Skeletal muscle satellite cell (primary cell): ENCODE measurements around the gene PCOLCE2.

Experiments
- H3K27me3 ChIP-seq: 2 replicates; pipeline ENCODE4 v1.7.0; 2013; ENCODE audit warnings: low read length; ENCODE audit not compliant: control insufficient read depth, insufficient read depth
- H3K36me3 ChIP-seq: 2 replicates; pipeline ENCODE4 v1.7.0; 2013; ENCODE audit warnings: mild to moderate bottlenecking, control low read depth, low read length; ENCODE audit not compliant: insufficient read depth
- H3K4me1 ChIP-seq: 2 replicates; pipeline ENCODE4 v1.7.0; 2013; ENCODE audit warnings: low read length; ENCODE audit not compliant: control insufficient read depth, insufficient read depth
- H3K4me2 ChIP-seq: 2 replicates; pipeline ENCODE4 v1.7.0; 2013; ENCODE audit warnings: mild to moderate bottlenecking, low read length
- H3K4me3 ChIP-seq: 2 replicates; pipeline ENCODE4 v1.7.0; 2013; ENCODE audit warnings: low read length
- H3K9ac ChIP-seq: 2 replicates; pipeline ENCODE4 v1.7.0; 2013; ENCODE audit warnings: mild to moderate bottlenecking, low read depth, low read length, moderate library complexity
- H3K9me3 ChIP-seq: replicated peaks from 2 replicates; pipeline ENCODE4 v1.7.0; 2013; ENCODE audit warnings: mild to moderate bottlenecking, control low read depth, low read length

The PCOLCE2 gene

DNA sequence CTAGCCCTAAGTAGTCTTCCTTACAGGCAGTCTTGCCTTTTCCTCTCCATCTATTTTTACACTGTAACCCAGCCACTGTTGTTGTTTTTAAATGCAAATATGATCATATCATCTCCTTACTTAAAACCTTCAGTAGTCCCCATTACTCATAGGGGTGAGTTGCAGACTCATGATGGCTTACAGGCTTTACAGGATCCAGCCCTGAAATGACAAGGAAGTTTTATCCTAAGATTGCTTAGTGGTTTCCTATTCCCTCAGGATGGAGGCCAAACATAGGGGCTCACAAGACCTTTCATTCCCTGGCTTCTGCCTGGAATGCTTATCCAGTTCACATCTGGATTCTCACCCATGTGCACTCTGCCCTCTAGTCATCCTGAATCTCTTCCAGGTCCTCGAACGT lies 27.7 kb upstream of the PCOLCE2 start:
- H3K9me3 ChIP-seq: no peaks in the 10 kb centered on the region
- H3K4me3 ChIP-seq: no peak overlapping the region
- no peaks in the 10 kb centered on the region for H3K27me3 ChIP-seq
- H3K4me2 ChIP-seq: no peak overlapping the region
- H3K9ac ChIP-seq: no peak overlapping the region
- peaks cover 22% of the 10 kb centered on the region for H3K4me1 ChIP-seq
- no peaks in the 10 kb centered on the region for H3K36me3 ChIP-seq

DNA sequence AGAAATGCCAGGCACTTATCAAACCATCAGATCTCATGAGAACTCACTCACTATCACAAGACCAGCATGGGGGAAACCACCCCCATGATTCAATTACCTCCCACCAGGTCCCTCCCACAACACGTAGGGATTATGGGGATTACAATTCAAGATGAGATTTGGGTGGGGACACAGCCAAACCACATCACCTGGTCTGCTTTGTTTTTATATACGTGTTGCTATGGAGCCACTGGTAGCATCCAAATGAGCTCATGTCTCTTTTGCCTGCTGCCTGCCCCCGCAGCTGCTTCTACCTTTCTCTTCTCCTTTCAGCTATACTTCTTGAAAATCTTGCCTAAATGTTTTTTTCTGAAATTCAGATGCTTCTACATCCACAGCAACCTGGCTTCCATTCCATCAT lies 26.8 kb upstream of the PCOLCE2 start:
- no peak overlapping the region for H3K9ac ChIP-seq
- H3K27me3 ChIP-seq: no peaks in the 10 kb centered on the region
- no peaks in the 10 kb centered on the region for H3K9me3 ChIP-seq

DNA sequence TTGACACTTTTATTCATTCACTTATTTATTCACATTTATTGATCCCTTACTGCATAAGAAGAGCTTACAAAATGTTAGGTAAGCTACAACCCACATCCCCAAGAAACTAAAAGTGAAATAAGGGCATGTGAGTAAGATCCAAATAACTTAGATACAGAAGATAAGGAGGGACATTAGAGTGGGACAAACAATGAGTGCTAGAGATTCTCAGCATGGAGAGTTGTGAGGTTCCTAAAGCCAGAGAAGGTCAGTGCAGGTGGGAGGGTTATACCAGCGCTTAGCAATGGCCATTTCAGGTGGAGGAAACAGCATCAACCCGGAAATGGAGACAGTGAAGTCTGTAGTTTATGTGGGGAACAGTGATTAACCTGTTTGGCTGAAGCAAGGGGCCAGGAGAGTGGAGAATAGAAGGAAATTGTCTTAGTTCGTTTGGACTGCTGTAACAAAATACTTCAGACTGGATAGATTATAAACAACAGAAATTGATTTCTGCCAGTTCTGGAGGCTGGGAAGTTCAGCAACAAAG lies 25.5 kb upstream of the PCOLCE2 start:
- no peaks in the 10 kb centered on the region for H3K27me3 ChIP-seq

More for the DNA sequence above, 26.8 kb upstream of the PCOLCE2 start:
- Histone ChIP-seq H3K4me2 (no peak overlapping the region), H3K4me1 (peaks cover 22% of the 10 kb centered on the region), H3K36me3 (no peaks in the 10 kb centered on the region), H3K4me3 (no peak overlapping the region)

DNA sequence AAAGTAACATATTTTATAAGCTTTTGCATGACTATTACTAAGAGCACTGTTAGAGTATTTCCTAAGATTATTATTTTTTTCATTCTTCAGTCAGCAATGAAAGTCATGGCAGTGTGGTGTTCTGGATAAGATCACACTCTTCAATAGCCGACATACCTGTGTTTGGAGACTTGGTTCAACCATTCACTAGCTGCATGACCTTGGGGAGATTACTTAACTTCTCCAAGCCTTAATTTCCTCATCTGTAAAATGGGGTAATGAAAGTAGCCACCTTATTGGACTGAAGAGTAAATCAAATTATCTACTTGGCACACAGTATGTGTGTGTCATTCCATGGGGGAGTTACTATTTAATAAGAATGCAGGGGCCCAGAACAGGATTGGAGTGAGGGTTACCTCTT lies 24.5 kb upstream of the PCOLCE2 start:
- no peaks in the 10 kb centered on the region for H3K36me3 ChIP-seq
- H3K4me3 ChIP-seq: no peak overlapping the region
- no peaks in the 10 kb centered on the region for H3K27me3 ChIP-seq
- H3K9me3 ChIP-seq: no peaks in the 10 kb centered on the region
- peaks cover 22% of the 10 kb centered on the region for H3K4me1 ChIP-seq
- H3K4me2 ChIP-seq: no peak overlapping the region
- H3K9ac ChIP-seq: no peak overlapping the region

More for the DNA sequence above, 25.5 kb upstream of the PCOLCE2 start:
- Histone ChIP-seq H3K36me3 (no peaks in the 10 kb centered on the region), H3K9ac (no peak overlapping the region), H3K4me2 (no peak overlapping the region), H3K9me3 (no peaks in the 10 kb centered on the region), H3K4me1 (peaks cover 22% of the 10 kb centered on the region), H3K4me3 (no peak overlapping the region)

DNA sequence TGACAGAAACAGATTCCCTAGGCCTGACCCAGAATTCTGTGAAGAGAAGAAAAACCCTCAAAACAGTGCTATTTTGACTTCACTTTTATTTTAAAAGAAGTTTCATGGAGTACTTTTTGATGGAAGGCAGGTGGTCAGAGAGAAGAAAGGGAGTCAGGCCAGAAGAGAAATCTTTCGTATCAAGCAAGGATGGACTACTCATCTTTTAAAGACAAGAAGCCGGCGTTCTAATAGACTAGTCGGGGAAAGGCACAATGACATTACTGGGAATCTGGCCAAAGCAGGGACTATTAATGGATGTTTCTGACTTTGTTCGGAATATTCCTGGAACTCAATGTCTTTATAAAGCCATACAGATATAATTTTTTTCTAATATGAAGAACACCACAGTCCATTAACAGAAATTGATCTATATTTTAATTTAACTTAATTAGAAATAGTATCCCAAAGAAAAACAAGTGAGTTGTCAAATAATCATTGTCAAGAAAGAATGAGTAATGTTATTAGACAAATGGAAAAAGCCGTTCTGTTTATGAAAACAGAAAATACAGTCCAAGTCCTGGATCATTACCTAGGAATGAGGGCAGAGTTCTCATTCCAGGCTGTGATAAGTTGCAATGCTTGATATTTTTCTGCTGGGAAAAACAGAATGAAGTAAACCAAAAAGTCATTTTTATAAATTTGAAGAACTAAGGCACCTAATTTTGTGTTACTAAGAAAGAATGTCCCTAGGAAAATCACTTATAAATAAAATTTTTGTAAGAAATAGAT lies 23.7 kb upstream of the PCOLCE2 start:
- no peaks in the 10 kb centered on the region for H3K27me3 ChIP-seq
- H3K4me2 ChIP-seq: no peak overlapping the region
- H3K4me3 ChIP-seq: no peak overlapping the region
- no peak overlapping the region for H3K9ac ChIP-seq
- no peaks in the 10 kb centered on the region for H3K36me3 ChIP-seq
- peaks cover 22% of the 10 kb centered on the region for H3K4me1 ChIP-seq
- no peaks in the 10 kb centered on the region for H3K9me3 ChIP-seq

DNA sequence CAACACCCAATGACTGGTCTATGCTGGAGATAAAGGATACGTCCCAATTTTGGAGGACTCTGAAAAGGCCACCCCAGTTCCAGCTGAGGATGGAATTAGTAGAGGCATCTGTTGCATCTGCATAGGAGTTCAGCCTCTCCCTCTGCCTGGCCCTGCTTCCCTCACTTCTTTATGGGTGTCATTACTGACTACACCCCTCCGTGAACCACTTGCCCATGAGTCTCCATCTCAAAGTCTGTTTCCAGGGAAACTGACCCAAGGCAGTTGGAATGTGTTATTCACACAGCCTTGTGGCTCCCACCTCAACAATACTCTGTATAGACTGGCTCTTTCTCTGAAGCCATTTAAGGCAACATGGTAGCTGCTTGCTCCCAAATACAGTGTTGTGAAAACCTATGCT lies 21.4 kb upstream of the PCOLCE2 start:
- H3K4me1 ChIP-seq: peaks cover 14% of the 10 kb centered on the region
- H3K4me3 ChIP-seq: no peak overlapping the region
- H3K36me3 ChIP-seq: no peaks in the 10 kb centered on the region
- H3K9ac ChIP-seq: no peak overlapping the region
- H3K9me3 ChIP-seq: no peaks in the 10 kb centered on the region
- no peak overlapping the region for H3K4me2 ChIP-seq
- H3K27me3 ChIP-seq: no peaks in the 10 kb centered on the region

DNA sequence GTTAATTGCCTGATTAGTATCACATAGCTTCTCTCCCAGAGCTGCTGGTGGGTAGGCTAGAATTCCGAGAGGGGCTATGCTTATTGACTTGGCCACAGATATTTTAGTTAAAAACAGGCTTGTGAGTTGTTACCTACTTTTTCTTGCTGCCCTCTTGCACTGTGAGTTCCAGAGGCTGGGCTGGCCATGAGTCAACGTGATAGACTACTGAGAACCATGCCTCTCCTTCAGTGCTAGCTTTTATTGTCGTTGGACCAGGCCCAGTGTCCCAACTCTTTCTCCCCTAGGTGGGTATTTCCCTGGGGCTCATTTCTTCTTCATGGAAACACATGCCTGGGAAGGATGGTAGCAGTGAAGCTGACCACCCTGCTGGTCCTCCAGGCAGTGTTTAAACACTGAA lies 20.4 kb upstream of the PCOLCE2 start:
- Histone ChIP-seq H3K9me3 (no peaks in the 10 kb centered on the region), H3K36me3 (no peaks in the 10 kb centered on the region), H3K27me3 (no peaks in the 10 kb centered on the region), H3K4me1 (peaks cover 21% of the 10 kb centered on the region), H3K9ac (no peak overlapping the region), H3K4me2 (no peak overlapping the region), H3K4me3 (no peak overlapping the region)

DNA sequence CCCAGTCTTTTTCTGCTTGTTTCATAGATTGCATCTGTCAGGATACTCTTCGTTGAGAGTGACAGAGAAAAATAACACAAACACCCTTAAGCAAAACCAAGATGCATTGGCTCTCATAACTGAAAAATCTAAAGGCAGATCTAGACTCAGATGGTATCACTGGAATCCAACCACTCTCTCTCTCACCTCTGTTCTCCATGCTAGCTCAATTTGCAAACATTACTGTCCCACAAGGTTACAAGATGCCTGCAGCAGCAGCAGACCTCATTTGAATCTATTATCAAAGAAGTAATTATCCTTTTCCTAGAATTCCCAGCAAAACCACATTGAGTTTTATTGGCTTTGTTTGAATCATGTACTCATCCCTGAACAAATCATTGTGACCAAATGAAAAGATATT lies 19.1 kb upstream of the PCOLCE2 start:
- no peaks in the 10 kb centered on the region for H3K9me3 ChIP-seq
- no peaks in the 10 kb centered on the region for H3K27me3 ChIP-seq
- H3K4me2 ChIP-seq: no peak overlapping the region
- H3K9ac ChIP-seq: no peak overlapping the region
- H3K36me3 ChIP-seq: no peaks in the 10 kb centered on the region
- H3K4me1 ChIP-seq: peaks cover 17% of the 10 kb centered on the region
- H3K4me3 ChIP-seq: no peak overlapping the region

DNA sequence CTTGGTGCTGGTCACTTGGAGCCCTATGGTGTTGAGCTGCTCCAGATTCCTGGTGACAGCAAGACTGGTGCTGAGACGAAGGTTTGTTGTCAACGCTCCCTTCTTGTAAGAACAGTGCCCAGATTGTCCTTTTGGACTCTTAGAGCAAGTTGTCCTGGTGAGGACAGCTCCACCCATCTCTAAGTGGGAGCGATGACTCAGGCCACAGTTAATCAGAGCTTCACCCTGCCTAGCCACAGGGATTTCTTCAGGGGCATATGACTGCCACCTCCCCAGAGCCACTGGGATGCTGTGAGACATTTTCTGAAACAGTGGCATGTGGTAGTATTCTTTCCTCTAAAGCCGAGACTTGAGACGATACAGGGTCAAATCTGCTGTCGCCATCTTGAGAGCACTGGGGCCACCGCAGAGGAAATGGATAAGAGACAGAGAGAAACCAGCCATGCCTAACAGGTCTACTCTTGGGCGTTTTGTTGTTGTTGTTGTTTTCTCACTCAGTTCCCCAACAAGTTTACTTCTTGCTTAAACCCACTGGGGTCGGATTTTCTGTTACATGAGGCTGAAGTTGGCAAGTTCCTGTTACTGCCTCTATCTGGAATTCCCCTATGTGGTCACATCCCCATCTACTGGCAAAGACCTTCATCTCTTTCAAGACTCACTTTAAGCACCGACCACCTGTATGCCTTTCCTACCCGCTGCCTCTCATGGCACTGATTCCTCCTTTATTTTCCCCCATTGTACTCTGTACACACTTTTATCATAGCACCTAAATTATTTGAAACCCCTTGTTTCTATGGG lies 16.0 kb upstream of the PCOLCE2 start:
- Histone ChIP-seq H3K27me3 (no peaks in the 10 kb centered on the region), H3K9me3 (no peaks in the 10 kb centered on the region), H3K4me1 (peaks cover 18% of the 10 kb centered on the region), H3K36me3 (no peaks in the 10 kb centered on the region), H3K4me2 (no peak overlapping the region), H3K4me3 (no peak overlapping the region), H3K9ac (no peak overlapping the region)

DNA sequence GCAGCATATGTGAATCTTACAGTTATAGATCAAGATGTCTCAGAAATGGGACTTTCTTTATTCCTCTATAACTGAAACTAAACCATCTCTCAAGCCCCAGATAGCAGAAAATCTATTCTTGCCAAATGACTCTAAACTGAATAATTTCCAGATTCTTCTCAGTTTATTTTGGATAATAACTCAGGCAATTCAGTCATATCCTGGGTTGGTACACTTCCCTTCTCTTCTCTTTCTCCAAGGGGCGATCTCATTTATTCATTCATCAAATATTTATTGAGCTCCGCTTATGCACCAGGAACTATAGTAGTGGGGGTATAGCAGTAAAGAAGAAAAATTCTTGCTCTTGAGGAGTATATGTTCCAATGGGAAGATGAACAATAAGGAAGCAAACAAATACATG lies 13.5 kb upstream of the PCOLCE2 start:
- Histone ChIP-seq H3K9ac (no peak overlapping the region), H3K4me1 (peaks cover 23% of the 10 kb centered on the region), H3K4me2 (peak overlapping the region; percentile 42), H3K36me3 (no peaks in the 10 kb centered on the region), H3K9me3 (no peaks in the 10 kb centered on the region), H3K27me3 (no peaks in the 10 kb centered on the region), H3K4me3 (no peak overlapping the region)

DNA sequence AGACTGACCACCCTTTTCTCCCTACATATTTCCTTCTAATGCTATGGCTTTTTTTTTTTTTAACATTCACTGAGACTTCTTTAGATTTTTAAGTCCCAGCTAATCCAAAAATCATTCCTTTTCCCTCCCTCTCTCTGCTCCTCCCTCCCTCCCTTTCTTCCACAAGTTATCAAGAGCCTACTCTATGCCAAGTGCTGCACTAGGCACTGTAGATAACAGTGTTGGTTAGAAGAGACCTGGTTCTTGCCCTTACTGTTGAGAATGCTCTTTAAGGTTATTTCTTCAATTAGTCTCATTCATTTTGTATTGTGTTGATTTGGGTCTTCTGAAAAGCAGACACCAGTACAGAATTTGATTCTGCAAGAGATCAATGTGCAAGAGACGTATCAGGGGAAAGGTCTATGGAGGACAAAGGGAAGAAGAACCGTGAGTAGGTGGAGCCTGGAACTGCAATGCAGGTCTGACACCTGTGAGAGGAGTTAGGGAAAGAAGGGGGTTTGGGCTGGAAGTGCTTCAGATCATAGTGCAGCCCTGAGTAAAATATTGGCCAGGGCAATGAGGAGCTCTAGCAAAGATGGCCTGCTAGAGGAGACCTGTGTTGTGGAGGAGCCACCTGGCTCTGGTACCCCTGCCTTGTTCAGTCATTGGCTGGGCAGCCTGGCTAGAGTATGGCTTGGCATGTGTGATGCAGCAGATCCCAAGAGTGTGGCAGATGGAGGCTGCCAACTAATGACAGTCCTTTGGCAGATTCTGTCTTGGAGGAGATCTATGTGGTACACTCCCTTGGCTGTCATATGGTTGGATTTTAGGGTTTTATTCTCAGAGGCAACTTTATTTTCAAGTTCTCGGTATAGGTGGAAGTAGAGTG lies 9.7 kb upstream of the PCOLCE2 start:
- no peak overlapping the region for H3K4me3 ChIP-seq
- H3K9ac ChIP-seq: no peak overlapping the region
- H3K4me2 ChIP-seq: no peak overlapping the region
- peaks cover 26% of the 10 kb centered on the region for H3K4me1 ChIP-seq
- H3K27me3 ChIP-seq: no peaks in the 10 kb centered on the region
- no peaks in the 10 kb centered on the region for H3K36me3 ChIP-seq
- H3K9me3 ChIP-seq: no peaks in the 10 kb centered on the region
